Measurements from ENCODE around the gene SYNGR3.

The SYNGR3 gene

DNA sequence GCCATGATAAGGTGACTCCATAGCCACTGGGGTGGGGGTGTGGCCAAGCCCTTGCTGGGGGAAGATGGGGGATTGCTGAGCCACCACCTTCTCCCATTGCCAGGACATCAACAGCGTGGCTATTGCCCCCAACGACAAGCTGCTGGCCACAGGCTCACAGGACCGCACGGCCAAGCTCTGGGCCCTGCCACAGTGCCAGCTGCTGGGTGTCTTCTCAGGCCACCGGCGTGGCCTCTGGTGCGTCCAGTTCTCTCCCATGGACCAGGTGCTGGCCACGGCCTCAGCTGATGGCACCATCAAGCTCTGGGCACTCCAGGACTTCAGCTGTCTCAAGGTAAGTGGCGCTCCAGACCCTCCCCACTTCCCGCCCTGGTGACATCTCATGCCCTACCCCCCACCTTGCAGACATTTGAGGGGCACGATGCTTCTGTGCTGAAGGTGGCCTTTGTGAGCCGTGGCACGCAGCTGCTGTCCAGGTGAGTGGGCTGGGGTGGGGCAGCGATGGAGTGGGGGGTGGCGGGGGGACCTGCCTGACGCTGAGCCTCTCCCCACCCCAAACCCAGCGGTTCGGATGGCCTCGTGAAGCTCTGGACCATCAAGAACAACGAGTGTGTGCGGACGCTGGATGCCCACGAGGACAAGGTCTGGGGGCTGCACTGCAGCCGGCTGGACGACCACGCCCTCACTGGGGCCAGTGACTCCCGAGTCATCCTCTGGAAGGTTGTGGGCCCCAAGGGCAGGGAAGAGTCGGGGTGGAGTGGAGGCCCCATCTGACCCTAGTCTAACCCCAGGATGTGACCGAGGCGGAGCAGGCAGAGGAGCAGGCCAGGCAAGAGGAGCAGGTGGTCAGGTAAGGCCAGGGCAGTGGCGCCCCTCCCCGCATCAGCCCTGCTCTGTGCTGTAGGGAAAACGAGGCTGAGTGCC, 12.6 kb upstream of the SYNGR3 start:
- DNase-seq (ENCODE audit: low read depth): no peak

DNA sequence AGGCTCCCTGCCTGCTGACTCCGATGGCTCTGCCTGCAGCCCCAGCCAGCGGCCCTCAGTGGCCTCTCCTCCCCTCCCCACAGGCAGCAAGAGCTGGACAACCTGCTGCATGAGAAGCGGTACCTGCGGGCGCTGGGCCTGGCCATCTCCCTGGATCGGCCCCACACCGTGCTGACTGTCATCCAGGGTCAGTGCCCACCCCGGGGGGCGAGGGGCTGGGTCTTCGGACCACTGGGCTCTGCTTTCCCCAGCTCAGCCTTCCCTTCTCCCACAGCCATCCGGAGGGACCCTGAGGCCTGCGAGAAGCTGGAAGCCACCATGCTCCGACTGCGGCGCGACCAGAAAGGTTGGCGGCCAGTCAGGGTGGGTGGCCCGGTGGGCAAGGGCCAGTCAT, 11.9 kb upstream of the SYNGR3 start:
- DNase-seq (ENCODE audit: low read depth): no peak

DNA sequence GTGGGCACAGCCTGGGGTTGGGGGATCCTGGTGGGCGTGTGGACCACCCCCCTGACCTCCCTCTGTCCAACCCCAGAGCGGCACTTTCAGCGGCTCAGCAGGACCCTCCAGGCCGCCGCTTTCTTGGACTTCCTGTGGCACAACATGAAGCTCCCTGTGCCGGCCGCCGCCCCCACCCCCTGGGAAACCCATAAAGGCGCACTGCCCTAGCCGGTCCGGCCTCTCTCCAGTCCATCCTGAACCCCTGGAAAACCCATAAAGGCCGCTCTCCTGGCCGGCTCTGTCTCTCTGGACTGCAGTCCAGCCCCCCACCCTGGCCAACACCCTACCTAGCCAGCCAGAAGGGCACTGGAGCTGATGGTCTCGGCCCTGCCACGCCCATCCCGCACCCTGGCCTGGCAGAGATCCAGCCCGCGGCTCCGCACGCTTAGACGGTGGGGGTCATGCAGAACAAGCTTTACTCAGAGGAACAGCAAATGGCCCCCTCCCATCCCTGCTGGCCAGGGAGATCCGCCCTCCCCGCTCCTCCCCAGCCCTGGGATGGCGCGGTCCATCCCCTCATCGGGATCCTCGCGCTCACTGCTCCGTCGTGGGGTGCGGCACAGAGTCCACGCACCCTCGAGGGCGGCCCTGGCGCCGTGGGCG, 11.2 kb upstream of the SYNGR3 start:
- DNase-seq (ENCODE audit: low read depth): no peak

DNA sequence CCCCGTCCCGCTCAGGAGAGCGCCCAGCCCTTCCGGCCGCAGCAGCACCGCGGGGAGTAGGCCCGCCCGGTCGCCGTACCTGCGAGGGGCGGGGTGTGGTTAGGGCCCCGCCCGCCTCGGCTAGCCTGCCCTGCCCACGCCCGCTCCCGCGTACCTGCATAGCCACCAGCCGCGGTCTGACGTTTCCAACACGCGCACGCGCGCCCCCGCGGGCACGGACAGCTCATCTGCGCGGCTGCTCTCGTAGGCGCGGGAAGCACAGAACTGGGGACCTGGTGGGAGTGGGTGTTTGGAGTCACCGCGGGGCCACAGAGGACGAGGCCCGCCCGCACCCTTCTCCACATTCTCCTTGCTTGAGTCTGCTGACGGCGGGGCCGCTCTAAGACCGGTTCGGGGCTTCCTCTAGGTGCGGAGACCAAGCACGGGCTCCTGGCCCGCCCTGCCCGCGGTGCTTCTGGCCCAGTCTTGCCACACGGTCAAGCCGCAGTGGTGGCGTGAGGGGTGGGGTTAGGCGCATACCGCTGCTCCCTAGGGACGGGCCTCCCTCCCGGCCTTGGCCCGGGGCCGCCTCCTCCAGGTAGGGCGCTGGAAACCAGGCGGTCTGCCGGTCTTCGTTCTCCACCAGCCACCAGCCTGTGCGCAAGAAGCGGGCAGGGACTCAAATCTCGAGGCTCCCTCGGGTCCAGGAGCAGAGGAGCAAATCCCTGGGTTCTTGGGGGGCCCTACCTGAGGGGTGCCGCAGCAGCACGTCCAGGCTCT, 10.3 kb upstream of the SYNGR3 start:
- no peak for DNase-seq (ENCODE audit: low read depth)

DNA sequence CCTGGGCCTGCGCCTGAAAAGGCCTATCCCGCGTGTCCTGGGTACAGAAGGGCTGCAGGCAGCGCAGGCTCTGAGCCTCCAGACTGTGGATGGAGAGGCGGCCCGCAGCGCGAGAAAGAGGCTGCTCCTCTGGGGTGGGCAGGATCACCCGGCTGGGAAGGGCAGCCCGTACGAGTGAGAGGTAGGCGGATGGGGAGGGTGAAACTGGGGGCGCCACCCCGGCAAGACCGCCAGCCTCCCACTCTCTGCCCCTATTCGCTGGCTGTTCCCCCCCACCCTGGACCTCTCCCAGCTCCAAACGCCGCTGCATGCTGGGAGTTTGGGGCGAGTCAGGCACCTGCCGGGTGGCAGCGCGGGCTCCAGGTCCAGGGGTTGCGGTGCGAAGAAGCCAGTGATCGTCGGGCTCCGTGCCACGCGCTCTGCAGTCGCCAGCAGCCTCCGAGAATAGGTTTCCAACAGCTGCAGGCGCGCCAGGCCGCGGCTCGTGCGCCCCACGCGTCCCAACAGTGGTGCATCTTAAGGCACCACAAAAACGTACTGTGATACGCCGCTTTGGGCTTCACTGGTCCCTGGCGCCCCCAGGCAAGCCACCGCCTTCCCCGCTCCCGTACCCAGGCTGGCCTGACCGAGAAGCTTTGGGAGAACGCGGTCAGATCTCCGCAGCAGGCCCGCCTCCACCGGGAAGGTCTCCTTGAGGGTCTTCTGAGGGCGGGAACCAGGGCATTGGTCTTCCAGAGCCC, 9.6 kb upstream of the SYNGR3 start:
- DNase-seq (ENCODE audit: low read depth): no peak

DNA sequence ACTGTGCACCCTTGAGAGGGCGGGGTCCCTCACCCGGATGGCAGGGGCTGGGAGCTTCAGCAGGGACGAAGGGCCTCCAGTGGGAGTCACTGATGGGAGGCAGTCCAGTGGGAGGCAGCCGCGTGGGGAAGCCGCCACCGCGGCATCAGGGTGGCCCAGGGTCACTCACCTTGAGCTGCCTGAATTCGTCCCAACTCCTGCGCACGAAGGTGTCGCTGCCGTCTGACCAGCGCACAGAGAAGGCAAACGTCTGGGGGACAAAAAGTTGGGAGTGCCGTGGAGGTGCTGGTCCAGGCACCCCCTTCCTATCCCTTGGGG, 9.0 kb upstream of the SYNGR3 start:
- DNase-seq (ENCODE audit: low read depth): no peak

DNA sequence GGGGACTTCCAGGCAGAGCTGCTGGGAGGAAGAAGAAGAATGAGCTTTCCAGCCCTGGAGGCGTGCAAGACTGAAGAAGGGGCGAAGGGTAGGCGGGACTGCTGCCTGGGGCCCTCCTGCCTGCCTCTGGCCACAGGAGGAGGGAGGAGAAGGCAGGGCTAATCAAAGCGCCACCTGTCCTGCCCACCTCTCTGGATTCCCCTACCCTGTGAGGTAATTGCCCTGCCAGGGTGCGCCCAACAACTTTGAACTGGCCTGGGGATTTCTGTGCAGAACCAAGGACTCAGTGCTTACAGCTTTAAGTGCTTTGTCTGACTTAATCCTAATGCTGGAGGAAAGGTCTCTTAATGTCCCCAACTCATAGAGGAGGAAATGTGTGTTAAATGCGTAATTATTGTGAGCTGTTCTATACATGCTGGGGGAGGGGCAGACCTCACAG, 8.4 kb upstream of the SYNGR3 start, which contains the start of gene NOXO1:
TSS of gene NOXO1 (minus strand) at position 72 of the 439 bp plus-strand sequence. CDS start 290 bp downstream, outside the sequence.
- DNase-seq (ENCODE audit: low read depth): no peak

DNA sequence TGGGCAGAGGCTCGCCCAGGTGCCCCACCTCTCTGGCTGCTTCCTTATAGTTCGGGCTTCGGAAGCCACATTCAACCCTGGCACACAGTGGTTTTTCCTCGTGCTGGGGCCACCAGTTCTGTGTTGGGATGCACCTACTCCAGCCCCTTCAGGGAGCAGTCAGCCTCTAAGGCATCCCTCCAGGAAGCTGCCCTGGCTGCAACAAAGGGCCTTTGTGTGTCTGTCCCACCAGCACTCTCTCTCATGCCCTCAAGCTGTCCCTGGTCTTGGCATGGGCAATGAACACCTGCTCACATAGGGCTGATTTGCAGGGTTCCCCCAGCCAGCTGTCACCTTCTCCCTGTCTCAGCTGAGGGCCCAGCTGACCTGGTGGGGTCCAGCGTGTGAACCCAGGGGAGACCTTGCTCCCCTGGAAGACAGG, 7.7 kb upstream of the SYNGR3 start:
- no peak for DNase-seq (ENCODE audit: low read depth)

DNA sequence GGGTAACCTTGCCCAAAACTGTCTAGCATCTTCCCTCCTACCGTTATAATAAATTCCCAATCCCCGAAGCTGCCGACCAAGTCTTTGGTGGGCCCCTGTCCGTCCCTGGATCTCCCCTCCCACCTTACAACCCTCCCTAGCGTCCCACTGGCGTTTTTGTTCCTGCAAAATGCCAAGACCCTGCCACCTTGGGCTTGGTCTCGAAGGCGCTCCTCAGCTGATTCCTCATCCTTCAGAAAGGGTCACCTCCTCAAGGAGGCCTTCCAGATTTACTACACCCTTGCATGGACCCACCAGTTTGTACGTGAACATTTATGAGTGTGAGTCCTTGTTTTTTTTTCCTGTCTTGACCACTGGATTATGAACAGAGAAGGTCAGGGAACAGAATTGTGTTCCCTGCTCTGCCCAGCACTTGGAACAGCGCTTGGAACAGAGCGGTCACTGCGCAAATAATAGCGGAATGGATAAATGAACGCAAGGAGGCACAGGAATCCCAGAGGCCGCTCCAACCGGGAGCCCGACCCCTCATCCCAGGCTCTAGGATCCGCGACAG, 6.7 kb upstream of the SYNGR3 start:
- no peak for DNase-seq (ENCODE audit: low read depth)

DNA sequence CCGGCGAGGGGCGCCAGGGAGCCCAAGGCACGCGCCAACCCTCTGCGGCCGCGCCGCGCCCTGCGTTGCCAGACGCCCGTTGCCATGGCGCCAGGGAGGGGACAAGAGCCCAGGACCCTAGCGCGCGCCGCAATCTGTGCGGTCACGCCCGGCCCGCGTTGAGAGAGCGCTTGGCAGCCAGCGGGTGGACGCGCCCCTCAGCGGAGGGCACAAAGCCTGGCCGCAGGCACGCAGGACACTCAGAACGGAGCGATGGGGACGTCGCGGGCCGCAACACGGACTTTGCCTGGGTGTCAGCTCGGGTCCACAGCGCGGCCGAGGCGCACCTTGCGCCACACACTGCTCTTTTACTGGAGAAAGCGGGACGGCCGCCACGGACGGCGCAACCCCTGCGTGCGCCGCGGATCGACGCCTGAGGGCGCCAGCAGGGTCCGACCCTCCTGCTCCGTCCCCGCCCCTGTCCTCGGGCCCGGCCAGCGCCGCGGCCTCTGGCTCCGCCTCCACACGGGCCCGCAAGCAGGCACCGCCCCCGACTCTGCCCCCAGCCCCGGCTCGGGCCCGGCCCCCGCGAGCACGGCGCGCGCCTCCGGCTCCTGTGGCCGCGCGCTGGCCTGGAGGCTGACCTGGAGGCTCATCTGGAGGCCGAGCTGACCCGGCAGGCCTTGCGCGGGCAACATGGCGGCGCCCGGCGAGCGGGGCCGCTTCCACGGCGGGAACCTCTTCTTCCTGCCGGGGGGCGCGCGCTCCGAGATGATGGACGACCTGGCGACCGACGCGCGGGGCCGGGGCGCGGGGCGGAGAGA, 6.0 kb upstream of the SYNGR3 start, which contains the start of gene GFER:
TSS of gene GFER (plus strand) at position 650 of the 803 bp plus-strand sequence. CDS start at position 676, 26 bp downstream.
- DNase-seq (ENCODE audit: low read depth): peak; percentile 60

DNA sequence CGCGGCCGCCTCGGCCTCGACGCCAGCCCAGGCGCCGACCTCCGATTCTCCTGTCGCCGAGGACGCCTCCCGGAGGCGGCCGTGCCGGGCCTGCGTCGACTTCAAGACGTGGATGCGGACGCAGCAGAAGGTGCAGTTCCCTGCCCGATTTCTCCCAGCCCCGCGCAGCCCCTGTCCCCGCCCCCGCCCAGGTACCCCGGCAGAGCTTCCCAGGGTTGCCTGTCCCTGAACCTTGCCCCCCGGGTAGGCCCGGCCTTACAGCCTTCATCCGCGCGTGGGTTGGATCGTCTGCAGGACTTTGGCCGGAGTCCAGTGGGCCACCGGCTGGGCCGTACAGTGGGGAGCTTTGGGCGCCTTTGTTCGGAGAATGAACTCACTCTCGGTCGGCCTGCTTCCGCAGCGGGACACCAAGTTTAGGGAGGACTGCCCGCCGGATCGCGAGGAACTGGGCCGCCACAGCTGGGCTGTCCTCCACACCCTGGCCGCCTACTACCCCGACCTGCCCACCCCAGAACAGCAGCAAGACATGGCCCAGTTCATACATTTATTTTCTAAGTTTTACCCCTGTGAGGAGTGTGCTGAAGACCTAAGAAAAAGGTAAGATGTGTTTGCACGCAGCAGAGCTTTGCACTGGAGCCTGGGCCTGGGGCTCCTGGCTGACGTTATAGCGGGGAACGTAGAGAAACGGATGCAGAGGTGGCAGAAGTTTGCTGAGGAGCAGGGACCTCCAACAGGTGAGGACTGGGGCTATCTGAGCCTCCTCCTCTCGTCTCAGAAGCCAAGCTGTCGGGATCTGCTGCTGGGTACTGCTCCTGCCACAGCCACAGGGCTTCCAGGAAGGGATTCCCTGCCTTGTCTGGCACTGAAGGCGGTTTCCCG, 5.2 kb upstream of the SYNGR3 start:
- no peak for DNase-seq (ENCODE audit: low read depth)

DNA sequence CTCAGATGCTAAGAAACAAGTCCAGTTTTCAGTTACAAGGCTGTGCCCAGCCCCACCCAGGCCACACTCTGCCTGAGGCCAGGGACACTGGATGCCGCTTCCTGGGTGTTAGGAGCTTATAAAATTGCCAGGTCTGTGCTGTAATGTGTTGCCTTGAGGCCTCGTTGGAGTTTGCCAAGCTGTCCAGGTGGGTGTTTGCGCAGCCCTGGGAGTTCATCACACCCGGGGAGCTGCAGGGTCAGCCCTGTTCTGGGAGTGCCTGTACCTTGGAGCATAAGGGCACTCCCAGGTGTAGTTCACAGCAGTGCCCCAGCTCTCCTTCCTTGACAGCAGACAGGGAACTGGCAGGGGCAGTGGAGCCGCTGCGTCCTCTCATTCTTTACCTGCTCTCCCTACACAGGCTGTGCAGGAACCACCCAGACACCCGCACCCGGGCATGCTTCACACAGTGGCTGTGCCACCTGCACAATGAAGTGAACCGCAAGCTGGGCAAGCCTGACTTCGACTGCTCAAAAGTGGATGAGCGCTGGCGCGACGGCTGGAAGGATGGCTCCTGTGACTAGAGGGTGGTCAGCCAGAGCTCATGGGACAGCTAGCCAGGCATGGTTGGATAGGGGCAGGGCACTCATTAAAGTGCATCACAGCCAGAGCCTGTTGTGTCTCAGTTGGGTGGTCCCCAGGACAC, 4.2 kb upstream of the SYNGR3 start:
- no peak for DNase-seq (ENCODE audit: low read depth)

DNA sequence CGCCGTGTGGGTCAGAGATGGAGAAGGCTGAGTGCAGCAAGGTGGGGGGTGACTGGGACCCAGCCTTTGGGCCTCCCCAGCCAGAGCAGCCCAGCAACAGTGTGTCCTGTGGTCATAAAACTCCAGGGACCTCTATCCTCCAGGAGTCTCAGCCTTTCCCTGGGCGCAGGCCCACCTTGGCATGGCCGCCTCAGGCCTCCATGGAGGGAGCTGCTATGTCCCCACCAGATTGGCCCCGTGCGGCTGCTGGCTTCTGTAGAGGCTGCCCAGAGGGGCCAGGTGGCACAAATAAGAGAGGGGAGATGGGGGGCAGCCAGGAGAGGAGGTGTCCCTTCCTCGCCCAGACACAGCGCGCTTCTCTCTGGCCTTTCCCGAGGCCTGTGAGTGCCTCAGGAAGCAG, 2.6 kb upstream of the SYNGR3 start:
- DNase-seq (ENCODE audit: low read depth): no peak

DNA sequence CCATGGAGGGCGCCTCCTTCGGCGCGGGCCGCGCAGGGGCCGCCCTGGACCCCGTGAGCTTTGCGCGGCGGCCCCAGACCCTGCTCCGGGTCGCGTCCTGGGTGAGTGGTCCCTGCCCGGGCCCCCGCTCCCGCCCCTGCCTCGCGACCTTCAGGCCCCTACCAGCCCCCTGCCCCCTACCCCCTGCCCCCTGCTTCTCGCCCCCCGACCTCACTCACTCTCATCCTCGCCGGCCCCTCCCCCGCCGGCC, 256 bp downstream of the SYNGR3 start:
- DNase-seq (ENCODE audit: low read depth): no peak

DNA sequence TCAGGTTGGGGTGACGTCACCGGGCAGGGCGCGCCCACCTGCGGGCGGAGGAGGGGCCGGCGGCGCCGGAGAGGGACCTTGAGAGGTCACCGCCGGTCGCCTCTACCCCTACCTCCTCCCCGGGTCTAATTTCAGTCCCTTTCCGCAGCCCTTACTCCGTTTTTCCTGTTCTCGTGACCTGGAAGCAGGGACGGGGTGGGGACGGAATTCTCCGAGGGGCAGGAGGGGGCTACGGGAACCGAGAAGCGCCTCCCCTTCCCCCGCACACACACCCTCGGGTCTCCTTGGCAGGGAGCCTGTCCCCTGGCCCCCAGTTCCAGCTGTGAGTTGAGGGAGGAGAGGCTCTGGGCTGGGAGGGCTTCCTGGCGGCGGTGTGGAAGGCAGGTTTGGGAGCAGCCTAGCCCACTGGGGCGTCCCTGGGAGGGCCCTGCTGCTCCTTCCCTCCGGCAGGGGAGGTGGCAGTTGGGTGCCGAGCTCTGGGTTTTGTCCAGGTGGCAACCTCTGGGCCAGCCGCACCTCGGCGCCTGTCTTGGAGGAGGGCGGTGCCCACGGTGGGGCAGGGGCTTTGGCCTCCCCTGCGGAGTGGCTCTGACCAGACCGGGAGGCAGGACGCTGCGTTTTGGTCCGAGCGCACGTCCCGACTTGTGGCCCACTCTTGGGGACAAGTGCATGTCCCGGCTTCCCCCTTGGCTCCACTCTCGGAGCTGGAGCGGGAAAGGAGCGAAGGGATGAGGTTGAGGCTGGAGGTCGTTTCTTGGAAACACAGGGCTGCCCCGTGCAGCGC, 773 bp downstream of the SYNGR3 start:
- DNase-seq (ENCODE audit: low read depth): no peak

DNA sequence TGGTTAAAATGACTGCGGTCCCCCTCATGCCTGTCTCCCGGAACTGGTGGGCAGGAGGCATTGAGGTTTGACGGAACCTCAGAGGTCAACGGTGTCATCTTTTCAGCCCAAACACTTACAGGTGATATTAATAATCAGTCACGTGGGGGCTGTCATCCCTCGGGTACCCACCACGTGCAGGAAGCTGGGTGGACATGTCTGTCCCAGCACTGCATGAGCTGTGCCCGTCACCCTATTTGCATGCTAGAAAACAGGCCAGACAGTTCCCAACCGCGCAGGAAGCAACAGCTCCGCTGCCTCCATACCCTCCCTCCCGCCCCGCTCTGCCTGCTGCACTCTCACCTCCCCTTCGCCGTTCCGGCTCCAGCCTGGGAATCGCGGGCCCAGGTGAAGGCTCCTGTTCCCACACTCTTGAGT, 1.4 kb downstream of the SYNGR3 start:
- no peak for DNase-seq (ENCODE audit: low read depth)

DNA sequence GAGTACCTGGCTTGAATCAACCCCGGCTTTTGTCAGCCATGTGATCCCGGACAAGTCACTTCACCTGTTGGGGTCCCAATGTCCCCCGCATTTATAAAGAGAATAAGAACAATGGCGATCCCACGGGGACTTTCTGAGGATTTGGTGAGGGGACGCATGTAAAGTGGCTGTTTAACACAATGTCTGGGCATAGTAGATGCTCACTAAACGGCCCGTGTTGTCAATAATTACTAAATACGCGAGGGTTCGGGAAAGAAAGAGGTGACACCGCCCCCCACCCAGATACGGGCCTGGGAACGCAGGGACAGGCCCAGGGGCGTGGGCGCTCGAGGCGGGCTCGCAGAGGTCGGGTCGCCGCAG, 1.8 kb downstream of the SYNGR3 start:
- no peak for DNase-seq (ENCODE audit: low read depth)

DNA sequence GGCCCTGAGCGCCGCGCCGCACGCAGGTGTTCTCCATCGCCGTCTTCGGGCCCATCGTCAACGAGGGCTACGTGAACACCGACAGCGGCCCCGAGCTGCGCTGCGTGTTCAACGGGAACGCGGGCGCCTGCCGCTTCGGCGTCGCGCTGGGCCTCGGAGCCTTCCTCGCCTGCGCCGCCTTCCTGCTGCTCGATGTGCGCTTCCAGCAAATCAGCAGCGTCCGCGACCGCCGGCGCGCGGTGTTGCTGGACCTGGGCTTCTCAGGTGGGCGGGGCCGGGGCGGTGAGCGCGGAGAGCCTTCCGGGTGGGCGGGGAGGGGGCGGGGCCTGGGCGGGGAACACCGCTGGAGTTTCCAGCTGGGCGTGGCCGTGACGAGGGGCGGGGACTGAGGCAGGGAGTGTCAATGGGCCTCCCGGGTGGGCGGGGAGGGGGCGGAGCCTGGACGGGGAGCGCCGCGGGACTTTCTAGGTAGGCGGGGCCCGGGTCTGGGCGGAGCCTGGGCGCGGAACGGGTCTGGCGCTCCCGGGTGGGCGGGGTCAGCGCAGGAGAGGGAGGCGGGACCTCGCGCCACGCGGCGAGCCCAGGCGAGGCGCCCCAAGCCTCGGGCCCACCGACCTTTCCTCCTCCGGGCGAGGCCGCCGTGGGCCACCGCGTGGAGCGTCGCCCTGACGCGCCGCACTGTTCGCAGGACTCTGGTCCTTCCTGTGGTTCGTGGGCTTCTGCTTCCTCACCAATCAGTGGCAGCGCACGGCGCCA, 2.4 kb downstream of the SYNGR3 start:
- DNase-seq (ENCODE audit: low read depth): peak; percentile 97
